Stimulated activated CD8-positive, alpha-beta memory T cell treated with anti-CD3 and anti-CD28 coated beads, Interleukin-4, amount 100 ng/mL, for 48 hours (primary cell): ENCODE measurements around the gene CLASP1.
"Not testable (repeated sequence)": the region's sequence is repeated elsewhere in the genome, so short reads cannot be mapped to it uniquely, and the experiment has no call there.

Source experiments
- DNase-seq: peaks from one replicate; pipeline ENCODE4 v3.0.0-alpha.2; 2020

The CLASP1 gene

GRCh38 chr2:121409966-121410365, 239.3 kb downstream of the CLASP1 start:
- no peak for DNase-seq

DNA sequence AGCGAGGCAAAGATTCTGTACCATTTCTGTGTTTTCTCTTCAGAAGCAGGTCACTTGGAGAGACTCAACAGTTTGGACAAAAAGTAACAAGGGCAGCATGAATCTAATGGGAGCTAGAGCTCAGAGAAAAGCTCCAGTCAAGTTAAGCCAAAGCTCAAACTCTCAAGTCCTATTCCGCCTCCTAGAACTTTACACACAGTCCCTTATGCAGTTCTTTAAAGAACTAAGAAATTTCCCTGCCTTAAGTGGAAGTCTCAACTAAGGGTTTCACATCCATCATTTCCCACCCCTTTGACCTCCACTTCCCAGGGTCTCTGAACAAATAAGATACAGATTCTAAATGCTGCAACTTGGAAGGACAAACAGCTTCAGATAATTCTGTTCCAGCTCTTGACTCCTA, 239.9 kb downstream of the CLASP1 start:
- DNase-seq: no peak

DNA sequence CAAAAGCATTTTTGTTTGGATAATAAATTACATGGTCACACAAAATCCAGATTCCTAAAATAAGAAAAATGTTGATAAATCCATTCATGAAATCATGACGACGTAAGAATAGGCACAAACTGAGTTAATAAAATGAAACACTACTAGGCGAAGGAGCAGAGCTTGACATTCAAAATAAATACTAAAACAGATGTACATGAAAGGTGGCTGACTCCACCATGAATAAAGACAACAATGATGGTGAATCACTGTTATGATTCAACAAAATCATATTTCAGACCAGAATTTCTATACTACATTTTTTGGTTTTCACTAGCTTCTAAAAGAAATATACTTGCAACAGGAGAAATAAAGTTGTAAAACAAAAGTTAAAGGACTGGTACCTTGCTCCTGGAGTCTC, 240.6 kb downstream of the CLASP1 start:
- DNase-seq: no peak

GRCh38 chr2:121405233-121405632, 244.0 kb downstream of the CLASP1 start:
- no peak for DNase-seq

DNA sequence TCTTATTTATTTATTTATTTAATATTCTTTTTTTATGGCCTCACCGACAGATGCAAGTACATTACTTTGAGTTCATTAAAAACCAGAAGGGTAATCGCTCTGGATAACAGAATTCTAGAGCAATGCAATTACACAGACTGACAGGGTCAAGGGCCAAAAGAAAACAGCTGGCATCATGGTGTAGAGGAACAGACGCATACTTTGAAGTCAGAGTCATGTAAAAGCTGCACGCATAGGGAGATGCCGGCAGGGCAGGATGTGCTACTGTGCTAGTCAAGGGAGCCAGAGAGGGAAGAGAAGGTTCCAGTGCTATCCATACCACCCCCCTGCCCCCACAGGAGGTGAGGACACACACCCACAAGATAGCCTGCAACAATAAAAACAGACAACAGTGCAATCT, 249.1 kb downstream of the CLASP1 start:
- no peak for DNase-seq

- no peak for DNase-seq
Measured at GRCh38 chr2:121398853-121399252, 250.4 kb downstream of the CLASP1 start.

- no peak for DNase-seq
Measured at GRCh38 chr2:121390082-121390692, 259.1 kb downstream of the CLASP1 start.

GRCh38 chr2:121388371-121388770, 260.9 kb downstream of the CLASP1 start:
- no peak for DNase-seq

DNA sequence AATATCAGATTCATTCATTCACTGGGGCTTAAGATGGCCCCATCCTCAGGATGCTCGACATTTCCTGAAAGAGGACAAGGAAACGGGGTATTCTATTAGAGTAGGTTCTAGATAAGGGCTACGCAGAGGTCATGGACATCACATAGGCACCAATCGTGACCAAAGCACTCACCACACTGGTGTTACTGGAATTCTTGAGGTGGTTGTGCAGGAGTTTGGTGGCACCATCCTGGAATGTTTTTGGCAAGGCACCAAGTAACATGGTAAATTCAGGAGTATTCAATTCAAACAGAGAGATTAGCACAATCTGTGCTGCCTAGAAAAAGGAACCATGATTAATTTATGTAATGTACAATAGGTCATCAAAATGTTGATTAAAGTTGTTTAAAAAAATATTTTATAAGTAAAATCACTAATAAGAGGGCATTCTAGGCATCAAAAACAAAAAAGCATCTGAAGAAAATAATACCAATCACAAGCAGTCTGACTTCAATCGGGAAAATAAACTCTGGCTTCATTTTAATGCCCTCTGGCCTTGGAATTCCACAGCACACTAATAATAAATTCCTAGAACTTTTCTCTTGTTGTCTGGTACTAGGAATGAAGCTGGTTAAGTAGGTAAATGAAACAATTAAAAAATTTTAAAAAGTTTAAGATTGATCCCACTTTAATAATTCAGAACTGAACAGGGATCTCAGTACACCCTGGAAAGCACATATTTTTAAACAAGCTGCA, 261.5 kb downstream of the CLASP1 start:
- no peak for DNase-seq

- no peak for DNase-seq
Measured at GRCh38 chr2:121386707-121387106, 262.6 kb downstream of the CLASP1 start.

DNA sequence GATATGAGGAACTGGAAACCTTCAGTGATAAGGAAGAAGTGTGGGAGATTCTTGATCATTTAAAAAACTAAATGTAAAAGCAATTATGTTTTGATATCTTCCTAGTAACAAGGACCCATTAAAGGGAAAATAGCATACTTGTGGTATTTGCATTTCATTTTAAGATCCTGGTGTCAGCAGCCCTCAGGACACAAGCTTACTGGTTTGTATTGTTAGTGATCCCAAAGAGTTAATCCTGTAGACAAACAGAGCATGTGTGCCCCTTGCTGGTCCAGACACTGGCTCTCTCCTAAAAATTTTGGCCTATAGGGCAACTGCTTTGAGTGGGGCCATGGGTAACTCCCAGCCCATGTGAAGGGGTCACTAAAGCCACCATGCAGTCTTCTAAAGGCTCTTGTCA, 263.2 kb downstream of the CLASP1 start:
- no peak for DNase-seq

- DNase-seq: no peak
Measured at GRCh38 chr2:121382744-121383143, 266.5 kb downstream of the CLASP1 start.

DNA sequence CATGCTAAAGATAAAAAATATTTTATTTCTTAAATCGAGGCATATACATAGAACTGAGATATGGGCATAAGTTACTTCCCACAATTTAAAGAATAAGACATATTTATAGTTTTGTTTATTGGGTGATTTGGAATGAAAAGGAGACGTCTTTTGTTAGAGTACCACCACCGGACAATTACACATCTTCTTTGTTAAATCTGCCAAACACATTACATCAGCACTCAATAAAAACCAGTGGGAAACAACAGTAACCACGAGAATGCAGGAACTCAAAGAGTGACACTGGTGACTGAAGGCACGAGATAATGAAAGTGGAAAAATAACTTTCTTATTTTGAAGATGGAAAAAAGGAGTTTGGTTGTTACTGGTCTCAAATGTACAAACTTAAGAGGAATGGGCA, 271.6 kb downstream of the CLASP1 start:
- DNase-seq: no peak

- DNase-seq: no peak
Measured at GRCh38 chr2:121376535-121377250, 272.6 kb downstream of the CLASP1 start.

- no peak for DNase-seq
Measured at GRCh38 chr2:121375621-121376159, 273.6 kb downstream of the CLASP1 start.

DNA sequence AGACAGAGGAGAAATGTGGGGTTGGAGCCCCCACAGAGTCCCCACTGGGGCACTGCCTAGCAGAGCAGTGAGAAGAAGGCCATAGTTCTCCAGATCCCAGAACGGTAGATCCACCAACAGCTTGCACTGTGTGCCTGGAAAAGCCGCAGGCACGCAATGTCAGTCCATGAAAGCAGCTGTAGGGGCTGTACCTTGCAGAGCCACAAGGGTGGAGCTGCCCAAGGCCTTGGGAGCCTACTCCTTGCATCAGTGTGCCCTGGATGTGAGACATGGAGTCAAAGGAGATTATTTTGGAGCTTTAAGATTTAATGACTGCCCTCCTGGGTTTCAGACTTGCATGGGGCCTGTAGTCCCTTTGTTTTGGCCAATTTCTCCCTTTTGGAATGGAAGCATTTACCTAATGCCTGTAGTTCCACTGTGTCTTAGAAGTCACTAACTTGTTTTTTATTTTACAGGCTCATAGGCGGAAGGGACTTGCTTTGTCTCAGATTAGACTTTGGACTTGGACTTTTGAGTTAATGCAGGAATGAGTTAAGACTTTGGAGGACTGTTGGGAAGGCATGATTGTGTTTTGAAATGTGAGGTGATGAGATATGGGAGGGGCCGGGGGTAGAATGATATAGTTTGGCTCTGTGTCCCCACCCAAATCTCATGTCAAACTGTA, 274.7 kb downstream of the CLASP1 start:
- not testable (repeated sequence) for DNase-seq

- no peak for DNase-seq
Measured at GRCh38 chr2:121372721-121373353, 276.4 kb downstream of the CLASP1 start.

DNA sequence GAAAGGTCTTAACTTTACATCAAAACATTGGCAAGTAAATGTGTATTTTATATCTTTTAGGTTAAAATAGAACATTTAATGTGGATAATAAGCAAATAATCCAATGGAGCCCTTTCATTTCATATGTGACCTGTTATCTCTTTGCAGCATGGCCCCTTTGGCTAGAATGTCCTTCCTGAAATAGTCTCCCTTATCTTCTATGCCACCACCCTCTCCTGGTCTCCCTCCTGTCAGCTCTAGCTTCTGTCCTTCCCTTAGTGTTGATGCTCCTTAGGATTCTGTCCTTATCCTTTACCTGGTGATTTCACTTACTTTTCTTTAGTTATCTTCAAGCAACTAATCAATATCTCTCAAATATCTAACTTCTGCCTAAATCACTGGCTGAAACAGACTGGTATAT, 277.2 kb downstream of the CLASP1 start:
- no peak for DNase-seq

DNA sequence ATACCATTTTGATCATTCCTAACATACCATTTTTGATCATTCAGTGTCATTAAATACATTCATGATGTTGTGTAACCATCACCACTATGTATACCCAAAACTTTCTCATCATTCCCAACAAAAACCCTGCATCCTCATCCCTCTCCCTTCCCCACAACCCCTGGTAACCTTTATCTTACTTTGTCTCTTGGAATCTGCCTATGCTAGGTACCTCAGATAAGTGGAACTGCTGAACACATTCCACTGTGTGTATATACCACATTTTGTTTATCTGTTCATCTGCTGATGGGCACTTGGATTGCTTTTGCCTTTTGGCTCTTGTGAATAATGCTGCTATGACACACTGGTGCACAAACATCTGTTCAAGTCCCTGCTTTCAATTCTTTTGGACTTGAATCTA, 280.4 kb downstream of the CLASP1 start:
- DNase-seq: no peak

GRCh38 chr2:121368155-121368554, 281.1 kb downstream of the CLASP1 start:
- DNase-seq: no peak

- DNase-seq: no peak
Measured at GRCh38 chr2:121367246-121367900, 281.9 kb downstream of the CLASP1 start.

DNA sequence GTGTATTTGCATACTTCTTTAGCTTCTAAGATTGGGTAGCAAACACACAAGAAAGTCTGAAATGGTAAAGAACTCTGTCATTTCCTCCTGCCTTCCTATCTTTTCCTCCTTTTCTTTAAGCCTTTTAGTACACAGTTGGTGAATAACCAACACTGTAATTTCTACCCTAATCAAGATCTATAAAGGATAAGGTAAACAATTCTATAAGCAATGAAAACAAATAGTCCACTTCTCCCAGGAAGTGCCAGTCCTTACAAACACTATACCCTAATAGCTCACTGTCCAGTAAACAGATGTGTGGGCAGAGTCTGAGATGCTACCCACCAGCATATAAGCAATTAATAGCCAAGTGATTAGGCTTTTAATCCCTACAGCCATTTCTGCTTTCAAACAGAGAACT, 283.2 kb downstream of the CLASP1 start:
- no peak for DNase-seq
